Epithelial cell of proximal tubule (primary cell): ENCODE data around the gene GTF3C1. TPM values are rescaled to one million over a fixed set of nuclear protein-coding genes. Genes with fewer than 3 reads are reported as not detected.

Experiments used
- DNase-seq: peaks from one replicate; pipeline ENCODE4 v3.0.0-alpha.2; 2011; ENCODE audit warnings: low read depth
- H3K4me3 ChIP-seq: 2 replicates; pipeline ENCODE4 v1.5.1; 2011; ENCODE audit warnings: low read depth, mild to moderate bottlenecking, low read length
- total RNA-seq: library from RNA; depleted of rRNA; stranded (reverse); fragments of >200 nt; gene quantifications from 2 replicates; pipeline ENCODE4 v1.2.3, GENCODE V29; 2015
- TF ChIP-seq, protein P1 (sequence below): conservative IDR thresholded peaks from 2 replicates; pipeline ENCODE4 v1.5.1; 2012; ENCODE audit warnings: low read depth, mild to moderate bottlenecking, low read length

GTF3C1 gene
- total RNA-seq, 1 donor from 2014 or later, result 73.2 TPM

DNA sequence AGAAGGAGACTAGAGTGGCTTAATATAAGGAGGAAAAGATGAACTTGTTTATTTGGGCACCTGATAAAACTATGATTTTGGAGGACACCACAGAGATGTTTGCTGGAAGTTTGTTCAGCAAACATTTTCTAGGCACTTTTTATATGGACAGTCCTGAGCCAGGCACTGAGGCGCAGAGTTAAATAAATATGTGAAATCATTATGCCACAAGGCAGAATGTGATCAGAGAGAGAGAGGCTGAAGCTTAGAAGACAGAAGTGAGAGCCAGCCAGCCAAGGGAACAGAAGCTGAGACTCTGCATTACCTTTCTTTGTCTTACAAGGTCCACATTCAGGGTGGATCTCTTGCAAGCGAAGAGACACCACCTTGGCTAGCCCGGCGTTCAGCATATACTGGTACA, 21.4 kb downstream of the GTF3C1 start:
- H3K4me3 ChIP-seq, result no peak overlapping the region

GRCh38 chr16:27526180-27526579, 23.5 kb downstream of the GTF3C1 start:
- no peak overlapping the region for H3K4me3 ChIP-seq
- TF ChIP-seq, protein P1, sequence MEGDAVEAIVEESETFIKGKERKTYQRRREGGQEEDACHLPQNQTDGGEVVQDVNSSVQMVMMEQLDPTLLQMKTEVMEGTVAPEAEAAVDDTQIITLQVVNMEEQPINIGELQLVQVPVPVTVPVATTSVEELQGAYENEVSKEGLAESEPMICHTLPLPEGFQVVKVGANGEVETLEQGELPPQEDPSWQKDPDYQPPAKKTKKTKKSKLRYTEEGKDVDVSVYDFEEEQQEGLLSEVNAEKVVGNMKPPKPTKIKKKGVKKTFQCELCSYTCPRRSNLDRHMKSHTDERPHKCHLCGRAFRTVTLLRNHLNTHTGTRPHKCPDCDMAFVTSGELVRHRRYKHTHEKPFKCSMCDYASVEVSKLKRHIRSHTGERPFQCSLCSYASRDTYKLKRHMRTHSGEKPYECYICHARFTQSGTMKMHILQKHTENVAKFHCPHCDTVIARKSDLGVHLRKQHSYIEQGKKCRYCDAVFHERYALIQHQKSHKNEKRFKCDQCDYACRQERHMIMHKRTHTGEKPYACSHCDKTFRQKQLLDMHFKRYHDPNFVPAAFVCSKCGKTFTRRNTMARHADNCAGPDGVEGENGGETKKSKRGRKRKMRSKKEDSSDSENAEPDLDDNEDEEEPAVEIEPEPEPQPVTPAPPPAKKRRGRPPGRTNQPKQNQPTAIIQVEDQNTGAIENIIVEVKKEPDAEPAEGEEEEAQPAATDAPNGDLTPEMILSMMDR, result no peak
- no peak for DNase-seq

More for the DNA sequence above, 21.4 kb downstream of the GTF3C1 start:
- DNase-seq, result no peak
- TF ChIP-seq, protein P1, result no peak

GRCh38 chr16:27522173-27522707, 27.5 kb downstream of the GTF3C1 start:
- no peak overlapping the region for H3K4me3 ChIP-seq
- TF ChIP-seq, protein P1, result no peak
- no peak for DNase-seq

DNA sequence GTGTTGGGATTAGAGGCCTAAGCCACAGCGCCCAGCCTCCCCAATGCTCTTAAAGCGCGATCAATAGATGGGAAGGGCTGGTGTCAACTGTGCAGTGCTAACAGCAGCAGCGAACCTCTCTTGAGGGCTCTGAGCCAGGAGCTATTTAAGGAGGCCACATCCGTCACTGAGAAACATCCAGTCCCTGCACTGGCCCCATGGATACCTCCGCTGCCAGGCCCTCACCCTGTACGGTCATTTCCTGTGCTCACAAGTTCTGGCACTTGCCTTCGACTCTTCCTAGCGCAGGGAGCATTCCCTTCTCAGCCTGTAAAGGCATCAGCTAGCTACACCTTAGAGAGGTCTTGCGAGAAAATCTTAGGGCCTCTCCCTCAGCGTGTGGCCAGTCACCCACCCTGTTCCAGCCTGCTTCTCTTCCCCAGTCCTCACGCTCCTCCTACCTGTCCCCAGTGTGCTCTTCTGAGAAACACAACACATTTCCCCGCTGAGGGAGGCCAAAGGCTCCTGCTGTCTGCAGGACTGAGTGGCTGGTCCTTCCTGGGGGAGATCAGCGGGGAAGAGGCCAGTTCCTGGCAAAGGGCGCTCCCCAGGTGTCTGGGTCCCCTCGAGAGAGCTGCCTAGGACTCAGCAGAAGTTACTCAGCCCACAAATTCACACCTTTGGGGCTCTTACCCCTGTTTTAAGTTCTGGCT, 28.6 kb downstream of the GTF3C1 start:
- TF ChIP-seq, protein P1, result no peak
- H3K4me3 ChIP-seq, result no peak overlapping the region
- DNase-seq, result no peak

DNA sequence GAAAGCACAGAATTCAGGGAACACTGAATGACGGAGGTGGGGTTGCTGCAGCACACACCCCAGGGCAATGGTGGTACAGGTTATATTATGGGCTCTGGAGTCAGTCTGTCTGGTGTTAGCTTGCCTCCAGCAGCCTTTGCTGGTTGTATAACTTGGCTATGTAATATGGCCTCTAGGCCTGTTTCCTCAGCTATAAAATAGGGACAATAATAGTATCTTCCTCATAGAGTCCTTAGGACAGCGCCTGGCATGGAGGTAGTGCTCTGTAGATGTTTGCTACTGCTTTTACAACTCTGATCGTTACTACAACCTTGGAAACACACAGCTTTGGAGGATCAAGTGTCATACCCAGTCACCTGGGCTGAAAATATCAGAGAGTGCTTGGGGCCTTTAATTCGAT, 31.5 kb downstream of the GTF3C1 start:
- TF ChIP-seq, protein P1, result no peak
- DNase-seq, result no peak
- no peak overlapping the region for H3K4me3 ChIP-seq

GRCh38 chr16:27517664-27518063, 32.0 kb downstream of the GTF3C1 start:
- TF ChIP-seq, protein P1, result no peak
- H3K4me3 ChIP-seq, result no peak overlapping the region
- DNase-seq, result no peak

DNA sequence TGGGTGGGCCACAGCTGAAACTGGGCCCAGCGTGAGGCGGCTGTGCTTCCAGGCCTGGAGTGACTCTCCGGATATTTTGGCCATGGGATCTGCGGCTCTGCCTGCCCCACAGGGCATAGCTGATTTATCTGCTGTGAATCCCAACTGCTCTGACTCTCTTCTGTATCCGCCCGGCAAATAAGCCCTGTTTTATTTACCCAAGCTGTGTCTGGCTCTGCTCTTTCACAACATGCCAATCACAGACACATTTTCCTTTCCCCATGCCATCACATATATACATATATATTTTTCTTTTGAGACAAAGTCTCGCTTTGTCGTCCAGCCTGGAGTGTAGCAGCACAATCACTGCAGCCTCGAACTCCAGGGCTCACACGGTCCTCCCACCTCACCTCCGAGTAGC, 33.3 kb downstream of the GTF3C1 start:
- DNase-seq, result no peak

More for the DNA sequence above, 33.3 kb downstream of the GTF3C1 start:
- H3K4me3 ChIP-seq, result no peak overlapping the region
- TF ChIP-seq, protein P1, result no peak
